MCF 10A (cell line): ENCODE data around the gene FARP1. TPM values are rescaled to one million over a fixed set of nuclear protein-coding genes. Genes with fewer than 3 reads are reported as not detected.

Experiments
- BruUV-seq: library from RNA; stranded (reverse); fragments of 400-500 nt; replicated peaks from 2 replicates; lab custom pipeline; 2021; lab: Mats Ljungman, UMichigan
- CTCF ChIA-PET: fragments of 300-600 bp; sonication (Branson Sonifier 250); formaldehyde crosslinking; extraction: SDS; loops from one replicate; lab custom pipeline; 2021; ENCODE audit warnings: antibody characterized with exemption, inconsistent platforms; lab: Yijun Ruan, JAX
- POLR2A ChIA-PET: fragments of 300-600, 350-650 bp; sonication (Branson Sonifier 250); formaldehyde crosslinking; extraction: SDS; loops from one replicate; lab custom pipeline; 2020; ENCODE audit warnings: antibody characterized with exemption, inconsistent platforms; lab: Yijun Ruan, JAX
- DNase-seq: peaks from one replicate; pipeline ENCODE4 v3.0.0-alpha.2; 2018; ENCODE audit not compliant: unreplicated experiment
- H3K27ac Mint-ChIP-seq: one replicate; pipeline ENCODE4 v1.8.0; 2022; ENCODE audit warnings: mild to moderate bottlenecking, low read depth, mixed read lengths; ENCODE audit not compliant: unreplicated experiment
- H3K27me3 Mint-ChIP-seq: one replicate; pipeline ENCODE4 v1.8.0; 2022; ENCODE audit warnings: mixed read lengths; ENCODE audit not compliant: insufficient read depth, unreplicated experiment
- H3K36me3 Mint-ChIP-seq: one replicate; pipeline ENCODE4 v1.8.0; 2022; ENCODE audit warnings: mild to moderate bottlenecking, moderate library complexity, mixed read lengths; ENCODE audit not compliant: insufficient read depth, unreplicated experiment
- H3K4me1 Mint-ChIP-seq: one replicate; pipeline ENCODE4 v1.8.0; 2022; ENCODE audit warnings: mixed read lengths; ENCODE audit not compliant: insufficient read depth, unreplicated experiment
- H3K4me3 Mint-ChIP-seq: one replicate; pipeline ENCODE4 v1.8.0; 2022; ENCODE audit warnings: mild to moderate bottlenecking, moderate library complexity, mixed read lengths; ENCODE audit not compliant: unreplicated experiment
- H3K9me3 Mint-ChIP-seq: one replicate; pipeline ENCODE4 v1.8.0; 2022; ENCODE audit warnings: mixed read lengths; ENCODE audit not compliant: unreplicated experiment
- CTCF ChIP-seq: fragments of 200-600 bp; IDR thresholded peaks from one replicate; pipeline ENCODE4 v1.8.0; 2022; ENCODE audit warnings: antibody characterized with exemption, mild to moderate bottlenecking; ENCODE audit not compliant: unreplicated experiment
- intact Hi-C: fragments of 100-400 bp; cut with micrococcal nuclease; formaldehyde crosslinking; loops from 2 replicates; pipeline ENCODE4 v1.14.1; 2022
- total RNA-seq: library from RNA; stranded (reverse); gene quantifications from 2 replicates; pipeline ENCODE4 v1.2.3, GENCODE V29; 2022

FARP1 gene
- total RNA-seq, 1 experiment from 2014 or later = 30.1 TPM

- no peak for TF ChIP-seq CTCF
- H3K36me3 Mint-ChIP-seq = no peaks in the 10 kb centered on the region
- DNase-seq = no peak
- intact Hi-C loops = no loop called here
- peaks cover 4% of the 10 kb centered on the region for H3K4me1 Mint-ChIP-seq
- no peaks in the 10 kb centered on the region for H3K9me3 Mint-ChIP-seq
- no peak overlapping the region for H3K27ac Mint-ChIP-seq
- ChIA-PET POLR2A (no interaction called here), CTCF (interaction anchor here (0.6 to 0.7 kb wide), 4 partner anchors 11 to 458 kb away, joined by 3 read pairs; no protein-coding TSS in a partner anchor)
- H3K27me3 Mint-ChIP-seq = no peaks in the 10 kb centered on the region
- BruUV-seq = no TSS peak
- no peak overlapping the region for H3K4me3 Mint-ChIP-seq
Measured at GRCh38 chr13:98334620-98335205, 191.8 kb downstream of the FARP1 start.

GRCh38 chr13:98335721-98336120, 192.8 kb downstream of the FARP1 start:
- ChIA-PET CTCF (no interaction called here), POLR2A (no interaction called here)
- no peak for DNase-seq
- Mint-ChIP-seq H3K9me3 (no peaks in the 10 kb centered on the region), H3K27ac (no peak overlapping the region), H3K4me3 (no peak overlapping the region), H3K27me3 (no peaks in the 10 kb centered on the region), H3K4me1 (no peaks in the 10 kb centered on the region), H3K36me3 (no peaks in the 10 kb centered on the region)
- no peak for TF ChIP-seq CTCF
- intact Hi-C loops = no loop called here
- no TSS peak for BruUV-seq

- Mint-ChIP-seq H3K4me1 (no peaks in the 10 kb centered on the region), H3K36me3 (no peaks in the 10 kb centered on the region), H3K27ac (no peak overlapping the region), H3K4me3 (no peak overlapping the region), H3K9me3 (no peaks in the 10 kb centered on the region), H3K27me3 (no peaks in the 10 kb centered on the region)
- no peak for TF ChIP-seq CTCF
- intact Hi-C loops = no loop called here
- DNase-seq = no peak
- ChIA-PET CTCF (no interaction called here), POLR2A (no interaction called here)
- BruUV-seq = no TSS peak
Measured at GRCh38 chr13:98338310-98338709, 195.4 kb downstream of the FARP1 start.

- no peaks in the 10 kb centered on the region for H3K9me3 Mint-ChIP-seq
- H3K27ac Mint-ChIP-seq = no peak overlapping the region
- no peaks in the 10 kb centered on the region for H3K27me3 Mint-ChIP-seq
- no peaks in the 10 kb centered on the region for H3K36me3 Mint-ChIP-seq
- ChIA-PET CTCF (no interaction called here), POLR2A (no interaction called here)
- no peak overlapping the region for H3K4me3 Mint-ChIP-seq
- no peaks in the 10 kb centered on the region for H3K4me1 Mint-ChIP-seq
- DNase-seq = no peak
- intact Hi-C loops = loop anchor here (10.0 kb wide), 1 partner anchor 335 kb away; no protein-coding TSS in a partner anchor
- TF ChIP-seq CTCF = no peak
- no TSS peak for BruUV-seq
Measured at GRCh38 chr13:98339684-98340425, 197.0 kb downstream of the FARP1 start.
